Esophagus squamous epithelium (tissue), 4 donors: ENCODE measurements around the gene MAD1L1.

ENCODE experiments used
- POLR2A ChIP-seq, 4 donors: fragments of 450-650 bp; IDR thresholded peaks; one replicate each; pipeline ENCODE4 v1.6.1; 2017; ENCODE audit warnings: antibody characterized with exemption in 4 of 4, mild to moderate bottlenecking in 4 of 4, moderate library complexity in 3 of 4
- TF ChIP-seq, protein P1 (sequence below), 6 experiments: fragments of 450-650 bp in 4 of 6; fragments of 200-600 bp in 2 of 6; sonication (generic) in 2 of 6; IDR thresholded peaks; one replicate each; pipeline ENCODE4 v1.5.1; 2016 to 2019; ENCODE audit warnings: antibody characterized with exemption in 6 of 6, mild to moderate bottlenecking in 4 of 6, moderate library complexity in 4 of 6

- TF ChIP-seq, protein P1, sequence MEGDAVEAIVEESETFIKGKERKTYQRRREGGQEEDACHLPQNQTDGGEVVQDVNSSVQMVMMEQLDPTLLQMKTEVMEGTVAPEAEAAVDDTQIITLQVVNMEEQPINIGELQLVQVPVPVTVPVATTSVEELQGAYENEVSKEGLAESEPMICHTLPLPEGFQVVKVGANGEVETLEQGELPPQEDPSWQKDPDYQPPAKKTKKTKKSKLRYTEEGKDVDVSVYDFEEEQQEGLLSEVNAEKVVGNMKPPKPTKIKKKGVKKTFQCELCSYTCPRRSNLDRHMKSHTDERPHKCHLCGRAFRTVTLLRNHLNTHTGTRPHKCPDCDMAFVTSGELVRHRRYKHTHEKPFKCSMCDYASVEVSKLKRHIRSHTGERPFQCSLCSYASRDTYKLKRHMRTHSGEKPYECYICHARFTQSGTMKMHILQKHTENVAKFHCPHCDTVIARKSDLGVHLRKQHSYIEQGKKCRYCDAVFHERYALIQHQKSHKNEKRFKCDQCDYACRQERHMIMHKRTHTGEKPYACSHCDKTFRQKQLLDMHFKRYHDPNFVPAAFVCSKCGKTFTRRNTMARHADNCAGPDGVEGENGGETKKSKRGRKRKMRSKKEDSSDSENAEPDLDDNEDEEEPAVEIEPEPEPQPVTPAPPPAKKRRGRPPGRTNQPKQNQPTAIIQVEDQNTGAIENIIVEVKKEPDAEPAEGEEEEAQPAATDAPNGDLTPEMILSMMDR (IDR thresholded peaks at IDR 0.05) = no peak
- no peak for TF ChIP-seq POLR2A (IDR thresholded peaks at IDR 0.05)
Measured at GRCh38 chr7:1897076-1897860, 335.5 kb downstream of the MAD1L1 start.
